Panc1 (cell line): ENCODE results near the gene EAF1. TPM values are rescaled to one million over a fixed set of nuclear protein-coding genes. Genes with fewer than 3 reads are reported as not detected.

Source experiments
- ATAC-seq: fragments of 200-7000 bp; cut with Tn5 transposase; 2 replicates; pipeline ENCODE4 v1.9.1; 2020; ENCODE audit warnings: mild to moderate bottlenecking, moderate library complexity
- BruUV-seq: library from RNA; stranded (reverse); fragments of 400-500 nt; replicated peaks from 2 replicates; lab custom pipeline; 2021; lab: Mats Ljungman, UMichigan
- CTCF ChIA-PET: fragments of 300-600 bp; sonication (Branson Sonifier 250); formaldehyde crosslinking; loops from one replicate; lab custom pipeline; 2022; ENCODE audit warnings: antibody characterized with exemption; lab: Charles Lee
- POLR2A ChIA-PET: fragments of 300-600 bp; sonication (Branson Sonifier 250); formaldehyde crosslinking; loops from one replicate; lab custom pipeline; 2022; ENCODE audit warnings: antibody characterized with exemption; lab: Charles Lee
- DNase-seq: peaks from one replicate; pipeline ENCODE4 v3.0.0-alpha.2; 2010; ENCODE audit warnings: low read depth, low spot score
- H3K27ac ChIP-seq: 2 replicates; pipeline ENCODE4 v1.5.1; 2011; ENCODE audit warnings: mild to moderate bottlenecking, low read length, inconsistent platforms
- H3K27me3 ChIP-seq: fragments of 200-500 bp; sonication (Bioruptor generic); 2 replicates; pipeline ENCODE4 v1.6.0; 2014; ENCODE audit warnings: low read length, inconsistent platforms; ENCODE audit not compliant: control insufficient read depth, insufficient read depth
- H3K36me3 ChIP-seq: fragments of 200-500 bp; sonication (Bioruptor generic); 2 replicates; pipeline ENCODE4 v1.5.1; 2014; ENCODE audit warnings: inconsistent platforms, mild to moderate bottlenecking, low read length, moderate library complexity; ENCODE audit not compliant: control insufficient read depth, insufficient read depth
- H3K4me1 ChIP-seq: 2 replicates; pipeline ENCODE4 v1.5.1; 2011; ENCODE audit warnings: inconsistent platforms, mild to moderate bottlenecking, low read length, moderate library complexity; ENCODE audit not compliant: control insufficient read depth, insufficient read depth
- H3K4me3 ChIP-seq, 2 experiments: 2 replicates each; pipeline ENCODE4 v1.5.1; 2011 to 2012; ENCODE audit warnings: low read depth in 2 of 2, low read length in 2 of 2, mild to moderate bottlenecking in 2 of 2, inconsistent platforms in 1 of 2, moderate library complexity in 1 of 2
- H3K9me3 ChIP-seq: fragments of 200-500 bp; sonication (Bioruptor generic); 2 replicates; pipeline ENCODE4 v1.5.1; 2014; ENCODE audit warnings: low read depth, mild to moderate bottlenecking, inconsistent platforms, low read length, moderate library complexity; ENCODE audit not compliant: control insufficient read depth, insufficient read depth
- POLR2AphosphoS5 ChIP-seq: IDR thresholded peaks from 2 replicates; pipeline ENCODE4 v1.6.1; 2012; ENCODE audit warnings: mild to moderate bottlenecking, low read depth, low read length, moderate library complexity
- SIN3A ChIP-seq: IDR thresholded peaks from 2 replicates; pipeline ENCODE4 v1.6.1; 2012; ENCODE audit warnings: low read depth, mild to moderate bottlenecking, low read length, moderate library complexity, borderline replicate concordance; ENCODE audit not compliant: insufficient read depth
- TCF7L2 ChIP-seq: IDR thresholded peaks from 2 replicates; pipeline ENCODE4 v1.6.1; 2011; ENCODE audit warnings: mild to moderate bottlenecking, low read depth, low read length, inconsistent platforms
- in situ Hi-C: cut with HindIII; loops from 2 replicates; pipeline ENCODE4 v1.10.0; 2016; ENCODE audit warnings: low sequenced_read_pairs, low pct_unique_long_range_greater_than_20kb
- intact Hi-C: fragments of 100-400 bp; cut with micrococcal nuclease; formaldehyde crosslinking; loops from one replicate; pipeline ENCODE4 v1.10.0; 2022; ENCODE audit not compliant: unreplicated experiment
- total RNA-seq: library from RNA; stranded (reverse); gene quantifications from one replicate; pipeline ENCODE4 v1.2.1, GENCODE V29; 2021; ENCODE audit not compliant: unreplicated experiment
- TF ChIP-seq, protein P1 (sequence below): fragments of 450-650 bp; IDR thresholded peaks from 2 replicates; pipeline ENCODE4 v1.5.1; 2017; ENCODE audit warnings: mild to moderate bottlenecking
- TF ChIP-seq, protein P2 (sequence below), 2 experiments: IDR thresholded peaks; 2 replicates each; pipeline ENCODE4 v1.6.1; 2011 to 2012; ENCODE audit warnings: low read depth in 2 of 2, control low read depth in 1 of 2, low read length in 1 of 2, mild to moderate bottlenecking in 1 of 2, moderate library complexity in 1 of 2; ENCODE audit not compliant: insufficient read depth in 1 of 2

Gene EAF1
- total RNA-seq, 1 experiment from 2014 or later, result 16.1 TPM

DNA sequence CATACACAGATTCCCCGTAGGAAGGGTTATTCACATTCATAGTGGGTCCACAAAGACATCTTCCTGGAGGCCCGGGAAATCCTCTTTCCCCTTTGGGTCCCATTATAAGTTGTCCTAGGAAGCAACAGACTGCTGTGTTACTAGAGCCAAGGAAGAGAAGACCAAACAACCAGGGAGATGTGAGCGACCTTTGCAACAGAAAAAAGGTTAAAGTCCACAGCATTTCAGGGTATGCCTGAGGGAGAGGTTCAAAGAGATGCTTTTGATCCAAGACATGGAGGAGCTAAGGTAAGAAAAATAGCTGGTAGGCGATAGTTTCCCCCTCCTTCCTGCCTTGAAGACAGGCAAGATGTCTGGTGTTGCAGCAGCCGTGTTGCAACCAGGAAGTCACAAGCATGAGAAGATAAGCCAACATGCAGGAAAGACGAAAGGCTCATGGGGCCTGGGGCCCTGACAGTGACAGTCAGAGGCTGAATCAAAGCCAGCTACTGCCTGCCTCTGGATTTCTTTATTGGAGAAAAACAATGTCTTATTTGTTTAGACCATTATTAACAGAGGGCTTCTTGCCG, 30.9 kb downstream of the EAF1 start:
- no peak overlapping the region for H3K27ac ChIP-seq
- no peaks in the 10 kb centered on the region for H3K36me3 ChIP-seq
- H3K4me1 ChIP-seq, result no peaks in the 10 kb centered on the region
- H3K9me3 ChIP-seq, result no peaks in the 10 kb centered on the region
- intact Hi-C loops (no loop called here), in situ Hi-C loops (no loop called here)
- DNase-seq (no peak), ATAC-seq (no peak)
- no peaks in the 10 kb centered on the region for H3K27me3 ChIP-seq
- no peak overlapping the region for H3K4me3 ChIP-seq
- CTCF ChIA-PET, result no interaction called here
- no TSS peak for BruUV-seq
- TF ChIP-seq POLR2AphosphoS5 (no peak), TCF7L2 (no peak), SIN3A (no peak)
- TF ChIP-seq, protein P1, sequence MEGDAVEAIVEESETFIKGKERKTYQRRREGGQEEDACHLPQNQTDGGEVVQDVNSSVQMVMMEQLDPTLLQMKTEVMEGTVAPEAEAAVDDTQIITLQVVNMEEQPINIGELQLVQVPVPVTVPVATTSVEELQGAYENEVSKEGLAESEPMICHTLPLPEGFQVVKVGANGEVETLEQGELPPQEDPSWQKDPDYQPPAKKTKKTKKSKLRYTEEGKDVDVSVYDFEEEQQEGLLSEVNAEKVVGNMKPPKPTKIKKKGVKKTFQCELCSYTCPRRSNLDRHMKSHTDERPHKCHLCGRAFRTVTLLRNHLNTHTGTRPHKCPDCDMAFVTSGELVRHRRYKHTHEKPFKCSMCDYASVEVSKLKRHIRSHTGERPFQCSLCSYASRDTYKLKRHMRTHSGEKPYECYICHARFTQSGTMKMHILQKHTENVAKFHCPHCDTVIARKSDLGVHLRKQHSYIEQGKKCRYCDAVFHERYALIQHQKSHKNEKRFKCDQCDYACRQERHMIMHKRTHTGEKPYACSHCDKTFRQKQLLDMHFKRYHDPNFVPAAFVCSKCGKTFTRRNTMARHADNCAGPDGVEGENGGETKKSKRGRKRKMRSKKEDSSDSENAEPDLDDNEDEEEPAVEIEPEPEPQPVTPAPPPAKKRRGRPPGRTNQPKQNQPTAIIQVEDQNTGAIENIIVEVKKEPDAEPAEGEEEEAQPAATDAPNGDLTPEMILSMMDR, result no peak
- TF ChIP-seq, protein P2, sequence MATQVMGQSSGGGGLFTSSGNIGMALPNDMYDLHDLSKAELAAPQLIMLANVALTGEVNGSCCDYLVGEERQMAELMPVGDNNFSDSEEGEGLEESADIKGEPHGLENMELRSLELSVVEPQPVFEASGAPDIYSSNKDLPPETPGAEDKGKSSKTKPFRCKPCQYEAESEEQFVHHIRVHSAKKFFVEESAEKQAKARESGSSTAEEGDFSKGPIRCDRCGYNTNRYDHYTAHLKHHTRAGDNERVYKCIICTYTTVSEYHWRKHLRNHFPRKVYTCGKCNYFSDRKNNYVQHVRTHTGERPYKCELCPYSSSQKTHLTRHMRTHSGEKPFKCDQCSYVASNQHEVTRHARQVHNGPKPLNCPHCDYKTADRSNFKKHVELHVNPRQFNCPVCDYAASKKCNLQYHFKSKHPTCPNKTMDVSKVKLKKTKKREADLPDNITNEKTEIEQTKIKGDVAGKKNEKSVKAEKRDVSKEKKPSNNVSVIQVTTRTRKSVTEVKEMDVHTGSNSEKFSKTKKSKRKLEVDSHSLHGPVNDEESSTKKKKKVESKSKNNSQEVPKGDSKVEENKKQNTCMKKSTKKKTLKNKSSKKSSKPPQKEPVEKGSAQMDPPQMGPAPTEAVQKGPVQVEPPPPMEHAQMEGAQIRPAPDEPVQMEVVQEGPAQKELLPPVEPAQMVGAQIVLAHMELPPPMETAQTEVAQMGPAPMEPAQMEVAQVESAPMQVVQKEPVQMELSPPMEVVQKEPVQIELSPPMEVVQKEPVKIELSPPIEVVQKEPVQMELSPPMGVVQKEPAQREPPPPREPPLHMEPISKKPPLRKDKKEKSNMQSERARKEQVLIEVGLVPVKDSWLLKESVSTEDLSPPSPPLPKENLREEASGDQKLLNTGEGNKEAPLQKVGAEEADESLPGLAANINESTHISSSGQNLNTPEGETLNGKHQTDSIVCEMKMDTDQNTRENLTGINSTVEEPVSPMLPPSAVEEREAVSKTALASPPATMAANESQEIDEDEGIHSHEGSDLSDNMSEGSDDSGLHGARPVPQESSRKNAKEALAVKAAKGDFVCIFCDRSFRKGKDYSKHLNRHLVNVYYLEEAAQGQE (IDR thresholded peaks at IDR 0.05; ENCODE audit: insufficient read depth in 1 of 2, low read depth in 2 of 2, low read length in 1 of 2), result no peak
- POLR2A ChIA-PET, result no interaction called here

DNA sequence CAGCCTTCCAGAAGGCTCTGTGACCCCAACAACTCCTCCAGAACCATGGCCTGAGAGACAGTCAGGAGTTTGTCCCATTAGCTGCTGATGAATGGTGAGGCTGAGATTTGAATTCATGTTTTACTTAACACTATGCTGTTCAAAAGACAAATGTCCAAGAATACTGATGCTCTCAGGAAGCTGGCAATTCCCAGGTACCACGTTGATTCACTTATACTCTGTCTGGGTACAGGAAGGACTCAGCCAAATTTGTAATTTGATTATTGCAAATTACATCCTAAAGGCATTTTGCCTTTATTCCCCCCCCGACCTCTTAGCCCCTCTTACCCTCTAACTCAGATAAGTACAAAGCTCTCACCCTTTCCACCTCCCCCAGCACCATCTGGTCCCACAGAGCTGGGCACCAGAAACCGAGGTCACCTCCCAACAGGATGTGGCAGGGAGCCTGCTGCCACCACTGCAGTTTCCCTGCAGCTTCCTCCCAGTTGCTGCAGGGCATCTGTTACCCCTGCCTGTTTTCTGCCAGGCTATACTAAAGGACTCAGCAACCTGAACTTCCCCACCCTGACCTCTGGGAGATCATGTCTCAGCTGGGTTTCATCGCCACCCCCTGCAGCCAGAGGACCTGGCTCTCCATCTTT, 33.6 kb downstream of the EAF1 start:
- no TSS peak for BruUV-seq
- DNase-seq (no peak), ATAC-seq (no peak)
- POLR2A ChIA-PET, result no interaction called here
- intact Hi-C loops (no loop called here), in situ Hi-C loops (no loop called here)
- Histone ChIP-seq H3K4me3 (no peak overlapping the region), H3K27me3 (no peaks in the 10 kb centered on the region), H3K27ac (no peak overlapping the region), H3K36me3 (no peaks in the 10 kb centered on the region), H3K4me1 (no peaks in the 10 kb centered on the region), H3K9me3 (no peaks in the 10 kb centered on the region)
- CTCF ChIA-PET, result no interaction called here
- TF ChIP-seq, protein P1, result no peak
- TF ChIP-seq TCF7L2 (no peak), POLR2AphosphoS5 (no peak), SIN3A (no peak)
